OCI-LY1 (cell line): Measurements from ENCODE around the gene SSH3.

Source experiments
- EZH2 ChIP-seq: fragments of 200-600 bp; sonication (generic), shearing (Covaris generic); IDR thresholded peaks from 2 replicates; pipeline ENCODE4 v1.8.0; 2017; ENCODE audit warnings: borderline replicate concordance, mixed run types, mild to moderate bottlenecking, antibody characterized with exemption, low read length, moderate library complexity, mixed read lengths
- TF ChIP-seq, protein P1 (sequence below): fragments of 200-600 bp; sonication (generic), shearing (Covaris generic); IDR thresholded peaks from 2 replicates; pipeline ENCODE4 v1.5.1; 2017; ENCODE audit warnings: mild to moderate bottlenecking, antibody characterized with exemption, low read length, moderate library complexity, mixed read lengths

DNA sequence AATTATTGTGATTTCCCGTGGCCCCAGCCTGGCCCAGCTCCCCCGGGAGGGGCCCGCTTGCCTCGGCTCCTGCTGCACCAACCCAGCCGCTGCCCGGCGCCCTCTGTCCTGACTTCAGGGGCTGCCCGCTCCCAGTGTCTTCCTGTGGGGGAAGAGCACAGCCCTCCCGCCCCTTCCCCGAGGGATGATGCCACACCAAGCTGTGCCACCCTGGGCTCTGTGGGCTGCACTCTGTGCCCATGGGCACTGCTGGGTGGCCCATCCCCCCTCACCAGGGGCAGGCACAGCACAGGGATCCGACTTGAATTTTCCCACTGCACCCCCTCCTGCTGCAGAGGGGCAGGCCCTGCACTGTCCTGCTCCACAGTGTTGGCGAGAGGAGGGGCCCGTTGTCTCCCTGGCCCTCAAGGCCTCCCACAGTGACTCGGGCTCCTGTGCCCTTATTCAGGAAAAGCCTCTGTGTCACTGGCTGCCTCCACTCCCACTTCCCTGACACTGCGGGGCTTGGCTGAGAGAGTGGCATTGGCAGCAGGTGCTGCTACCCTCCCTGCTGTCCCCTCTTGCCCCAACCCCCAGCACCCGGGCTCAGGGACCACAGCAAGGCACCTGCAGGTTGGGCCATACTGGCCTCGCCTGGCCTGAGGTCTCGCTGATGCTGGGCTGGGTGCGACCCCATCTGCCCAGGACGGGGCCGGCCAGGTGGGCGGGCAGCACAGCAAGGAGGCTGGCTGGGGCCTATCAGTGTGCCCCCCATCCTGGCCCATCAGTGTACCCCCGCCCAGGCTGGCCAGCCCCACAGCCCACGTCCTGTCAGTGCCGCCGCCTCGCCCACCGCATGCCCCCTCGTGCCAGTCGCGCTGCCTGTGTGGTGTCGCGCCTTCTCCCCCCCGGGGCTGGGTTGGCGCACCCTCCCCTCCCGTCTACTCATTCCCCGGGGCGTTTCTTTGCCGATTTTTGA, 17.5 kb upstream of the SSH3 start:
- TF ChIP-seq EZH2, result no peak
- TF ChIP-seq, protein P1, sequence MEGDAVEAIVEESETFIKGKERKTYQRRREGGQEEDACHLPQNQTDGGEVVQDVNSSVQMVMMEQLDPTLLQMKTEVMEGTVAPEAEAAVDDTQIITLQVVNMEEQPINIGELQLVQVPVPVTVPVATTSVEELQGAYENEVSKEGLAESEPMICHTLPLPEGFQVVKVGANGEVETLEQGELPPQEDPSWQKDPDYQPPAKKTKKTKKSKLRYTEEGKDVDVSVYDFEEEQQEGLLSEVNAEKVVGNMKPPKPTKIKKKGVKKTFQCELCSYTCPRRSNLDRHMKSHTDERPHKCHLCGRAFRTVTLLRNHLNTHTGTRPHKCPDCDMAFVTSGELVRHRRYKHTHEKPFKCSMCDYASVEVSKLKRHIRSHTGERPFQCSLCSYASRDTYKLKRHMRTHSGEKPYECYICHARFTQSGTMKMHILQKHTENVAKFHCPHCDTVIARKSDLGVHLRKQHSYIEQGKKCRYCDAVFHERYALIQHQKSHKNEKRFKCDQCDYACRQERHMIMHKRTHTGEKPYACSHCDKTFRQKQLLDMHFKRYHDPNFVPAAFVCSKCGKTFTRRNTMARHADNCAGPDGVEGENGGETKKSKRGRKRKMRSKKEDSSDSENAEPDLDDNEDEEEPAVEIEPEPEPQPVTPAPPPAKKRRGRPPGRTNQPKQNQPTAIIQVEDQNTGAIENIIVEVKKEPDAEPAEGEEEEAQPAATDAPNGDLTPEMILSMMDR, result no peak
